ENCODE measurements around the gene CAPN14.

The CAPN14 gene

GRCh38 chr2:31223749-31224148 lies 6.4 kb upstream of the CAPN14 start:
- DNase-seq = no peak

GRCh38 chr2:31223026-31223425 lies 5.7 kb upstream of the CAPN14 start:
- DNase-seq = no peak

GRCh38 chr2:31222071-31222470 lies 4.8 kb upstream of the CAPN14 start:
- DNase-seq = no peak

GRCh38 chr2:31221544-31221943 lies 4.2 kb upstream of the CAPN14 start:
- DNase-seq = no peak

GRCh38 chr2:31219131-31219969 lies 2.0 kb upstream of the CAPN14 start:
- DNase-seq = no peak

GRCh38 chr2:31216734-31217133 lies 581 bp downstream of the CAPN14 start:
- DNase-seq = no peak

GRCh38 chr2:31214444-31214915 lies 2.8 kb downstream of the CAPN14 start:
- DNase-seq = no peak

GRCh38 chr2:31213601-31214443 lies 3.5 kb downstream of the CAPN14 start:
- no peak for DNase-seq

- DNase-seq = no peak
These were observed 4.4 kb downstream of the CAPN14 start for GRCh38 chr2:31212659-31213600.

- no peak for DNase-seq
These were observed 9.1 kb downstream of the CAPN14 start for GRCh38 chr2:31208240-31208639.

- DNase-seq = no peak
These were observed 9.5 kb downstream of the CAPN14 start for GRCh38 chr2:31207790-31208189.

- no peak for DNase-seq
These were observed 11.7 kb downstream of the CAPN14 start for GRCh38 chr2:31205613-31206012.

- no peak for DNase-seq
These were observed 12.1 kb downstream of the CAPN14 start for GRCh38 chr2:31205186-31205585.

GRCh38 chr2:31204783-31205182 lies 12.5 kb downstream of the CAPN14 start:
- DNase-seq = no peak

GRCh38 chr2:31203916-31204315 lies 13.4 kb downstream of the CAPN14 start:
- DNase-seq = no peak

GRCh38 chr2:31202833-31203232 lies 14.5 kb downstream of the CAPN14 start:
- no peak for DNase-seq

GRCh38 chr2:31202041-31202440 lies 15.3 kb downstream of the CAPN14 start:
- no peak for DNase-seq

- no peak for DNase-seq
These were observed 16.3 kb downstream of the CAPN14 start for GRCh38 chr2:31200972-31201371.

GRCh38 chr2:31199206-31199605 lies 18.1 kb downstream of the CAPN14 start:
- no peak for DNase-seq

GRCh38 chr2:31197669-31198068 lies 19.6 kb downstream of the CAPN14 start:
- DNase-seq = no peak

- DNase-seq = no peak
These were observed 20.1 kb downstream of the CAPN14 start for GRCh38 chr2:31197166-31197565.

GRCh38 chr2:31196622-31197021 lies 20.7 kb downstream of the CAPN14 start:
- no peak for DNase-seq

GRCh38 chr2:31193806-31194205 lies 23.5 kb downstream of the CAPN14 start:
- DNase-seq = no peak

Measured in CD4-positive, alpha-beta T cell treated with Interleukin-4 for 4 hours (primary cell).